Measurements from ENCODE around the gene DPYSL4.

Gene DPYSL4

DNA sequence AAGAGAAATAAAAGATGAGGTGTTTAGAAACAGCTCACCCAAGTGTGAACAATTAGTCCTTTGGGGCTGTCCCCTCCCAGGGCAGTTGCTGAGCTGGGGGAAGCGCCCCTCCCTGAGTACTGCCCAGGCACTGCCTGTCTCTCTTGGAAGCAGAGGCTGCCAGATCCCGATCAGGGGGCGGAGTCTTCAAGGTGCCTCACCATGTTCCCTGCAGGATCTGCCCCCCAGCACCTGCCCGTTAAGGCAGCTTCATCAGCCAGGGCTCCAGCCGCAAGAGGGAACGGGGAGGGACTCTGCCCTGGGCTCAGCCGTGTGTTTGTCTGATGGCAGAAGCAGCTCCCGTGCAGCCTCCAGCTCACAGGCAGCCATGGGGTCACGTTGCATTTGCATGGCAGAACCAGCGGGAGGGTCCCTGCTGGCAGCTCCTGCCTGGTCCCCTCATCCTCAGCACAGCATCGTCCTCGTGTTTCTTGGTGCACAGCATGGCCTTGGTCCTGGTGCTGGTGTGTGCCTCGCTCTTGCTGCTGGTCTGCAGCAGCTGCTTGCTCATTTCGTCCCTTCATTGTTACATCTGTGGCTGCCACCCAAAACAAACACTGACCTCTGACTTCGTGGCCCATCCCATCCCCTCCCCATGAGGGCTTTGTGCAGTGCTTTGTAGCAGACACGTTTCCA lies 10.7 kb upstream of the DPYSL4 start:
- Histone ChIP-seq H3K4me1 (ENCODE audit: insufficient read depth, low read length) (peaks cover 8% of the 10 kb centered on the region; the same call in 1 of the 2 replicates), H3K9me3 (ENCODE audit: insufficient read depth, low read depth, low read length) (no peaks in the 10 kb centered on the region), H3K9ac (ENCODE audit: low read depth, low read length) (no peak overlapping the region), H3K36me3 (ENCODE audit: insufficient read depth, low read length) (no peaks in the 10 kb centered on the region), H3K27me3 (ENCODE audit: insufficient read depth, low read length) (peaks cover 19% of the 10 kb centered on the region), H3K4me3 (ENCODE audit: low read length) (peak overlapping the region; percentile 11; the same call in 1 of the 2 replicates), H3K27ac (ENCODE audit: low read depth, low read length) (no peak overlapping the region)
- WGBS: 16% methylated on average over 16 of the region's 16 CpGs

- 80% methylated on average over 19 of the region's 19 CpGs for WGBS
- peaks cover 22% of the 10 kb centered on the region for H3K27me3 ChIP-seq (ENCODE audit: insufficient read depth, low read length)
- no peaks in the 10 kb centered on the region for H3K36me3 ChIP-seq (ENCODE audit: insufficient read depth, low read length)
- no peak overlapping the region for H3K9ac ChIP-seq (ENCODE audit: low read depth, low read length)
- H3K27ac ChIP-seq (ENCODE audit: low read depth, low read length): no peak overlapping the region
- peaks cover 8% of the 10 kb centered on the region; the same call in 1 of the 2 replicates for H3K4me1 ChIP-seq (ENCODE audit: insufficient read depth, low read length)
- H3K4me3 ChIP-seq (ENCODE audit: low read length): no peak overlapping the region
- no peaks in the 10 kb centered on the region for H3K9me3 ChIP-seq (ENCODE audit: insufficient read depth, low read depth, low read length)
These were observed 9.9 kb upstream of the DPYSL4 start for GRCh38 chr10:132176623-132177500.

- H3K9ac ChIP-seq (ENCODE audit: low read depth, low read length): no peak overlapping the region
- peaks cover 33% of the 10 kb centered on the region for H3K27me3 ChIP-seq (ENCODE audit: insufficient read depth, low read length)
- WGBS: 84% methylated on average over 6 of the region's 6 CpGs
- no peak overlapping the region for H3K4me3 ChIP-seq (ENCODE audit: low read length)
- H3K36me3 ChIP-seq (ENCODE audit: insufficient read depth, low read length): no peaks in the 10 kb centered on the region
- H3K27ac ChIP-seq (ENCODE audit: low read depth, low read length): no peak overlapping the region
- no peaks in the 10 kb centered on the region for H3K9me3 ChIP-seq (ENCODE audit: insufficient read depth, low read depth, low read length)
- H3K4me1 ChIP-seq (ENCODE audit: insufficient read depth, low read length): peaks cover 8% of the 10 kb centered on the region; the same call in 1 of the 2 replicates
These were observed 8.7 kb upstream of the DPYSL4 start for GRCh38 chr10:132178046-132178445.

DNA sequence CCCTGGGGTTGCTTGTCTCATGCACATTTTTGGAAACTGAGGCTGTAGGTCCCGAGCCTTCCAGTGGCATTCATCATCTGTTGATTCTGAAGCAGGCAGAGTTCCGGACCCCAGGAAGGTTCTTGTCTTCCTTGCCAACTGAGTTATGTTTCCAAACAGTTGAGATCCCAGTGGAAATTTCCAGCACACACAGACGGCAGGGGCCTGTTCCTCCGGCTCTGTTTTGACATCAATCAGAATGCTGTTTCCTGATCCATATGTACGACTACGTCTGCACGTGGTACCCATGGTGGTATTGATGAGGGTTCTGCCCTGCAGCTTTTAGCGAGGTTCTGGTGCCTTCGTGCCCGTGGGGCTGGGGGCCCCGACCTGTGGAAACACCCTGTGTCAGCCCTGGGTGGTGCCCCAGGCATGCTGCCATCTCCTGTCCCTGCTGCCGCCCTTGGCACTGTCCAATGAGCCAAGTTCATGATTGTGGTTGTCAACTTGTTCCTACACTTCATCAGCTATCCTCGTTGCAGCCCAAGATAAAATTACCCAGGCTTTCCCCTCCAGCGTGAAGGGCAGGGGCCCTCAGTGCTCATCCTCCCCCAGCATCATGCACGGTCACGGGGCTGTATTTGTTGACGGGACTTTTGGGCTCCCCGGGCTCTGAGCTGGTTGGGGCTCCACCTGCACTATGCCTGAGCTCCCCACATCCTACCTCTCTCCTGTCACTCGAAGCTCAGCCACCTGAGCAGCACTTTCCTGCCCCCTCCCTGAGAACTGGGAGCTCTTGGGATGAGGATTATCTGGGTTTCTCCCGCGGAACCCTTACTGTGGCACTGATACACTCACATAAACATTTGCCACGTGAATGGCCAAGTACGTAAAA lies 7.8 kb upstream of the DPYSL4 start:
- Histone ChIP-seq H3K9ac (ENCODE audit: low read depth, low read length) (no peak overlapping the region), H3K27ac (ENCODE audit: low read depth, low read length) (no peak overlapping the region), H3K4me1 (ENCODE audit: insufficient read depth, low read length) (peaks cover 8% of the 10 kb centered on the region; the same call in 1 of the 2 replicates), H3K27me3 (ENCODE audit: insufficient read depth, low read length) (peaks cover 42% of the 10 kb centered on the region), H3K9me3 (ENCODE audit: insufficient read depth, low read depth, low read length) (no peaks in the 10 kb centered on the region), H3K36me3 (ENCODE audit: insufficient read depth, low read length) (no peaks in the 10 kb centered on the region), H3K4me3 (ENCODE audit: low read length) (no peak overlapping the region)
- WGBS: 87% methylated on average over 23 of the region's 23 CpGs

- Histone ChIP-seq H3K4me3 (ENCODE audit: low read length) (no peak overlapping the region), H3K9me3 (ENCODE audit: insufficient read depth, low read depth, low read length) (no peaks in the 10 kb centered on the region), H3K27me3 (ENCODE audit: insufficient read depth, low read length) (peaks cover 50% of the 10 kb centered on the region), H3K9ac (ENCODE audit: low read depth, low read length) (no peak overlapping the region), H3K27ac (ENCODE audit: low read depth, low read length) (no peak overlapping the region), H3K4me1 (ENCODE audit: insufficient read depth, low read length) (peaks cover 8% of the 10 kb centered on the region; the same call in 1 of the 2 replicates), H3K36me3 (ENCODE audit: insufficient read depth, low read length) (no peaks in the 10 kb centered on the region)
- 90% methylated on average over 16 of the region's 16 CpGs for WGBS
These were observed 7.0 kb upstream of the DPYSL4 start for GRCh38 chr10:132179551-132180392.

GRCh38 chr10:132180736-132181135 lies 6.0 kb upstream of the DPYSL4 start:
- Histone ChIP-seq H3K9me3 (ENCODE audit: insufficient read depth, low read depth, low read length) (no peaks in the 10 kb centered on the region), H3K4me3 (ENCODE audit: low read length) (no peak overlapping the region), H3K36me3 (ENCODE audit: insufficient read depth, low read length) (no peaks in the 10 kb centered on the region), H3K27me3 (ENCODE audit: insufficient read depth, low read length) (peaks cover 60% of the 10 kb centered on the region), H3K27ac (ENCODE audit: low read depth, low read length) (no peak overlapping the region), H3K4me1 (ENCODE audit: insufficient read depth, low read length) (peaks cover 8% of the 10 kb centered on the region; the same call in 1 of the 2 replicates), H3K9ac (ENCODE audit: low read depth, low read length) (no peak overlapping the region)
- 60% methylated on average over 14 of the region's 14 CpGs for WGBS

DNA sequence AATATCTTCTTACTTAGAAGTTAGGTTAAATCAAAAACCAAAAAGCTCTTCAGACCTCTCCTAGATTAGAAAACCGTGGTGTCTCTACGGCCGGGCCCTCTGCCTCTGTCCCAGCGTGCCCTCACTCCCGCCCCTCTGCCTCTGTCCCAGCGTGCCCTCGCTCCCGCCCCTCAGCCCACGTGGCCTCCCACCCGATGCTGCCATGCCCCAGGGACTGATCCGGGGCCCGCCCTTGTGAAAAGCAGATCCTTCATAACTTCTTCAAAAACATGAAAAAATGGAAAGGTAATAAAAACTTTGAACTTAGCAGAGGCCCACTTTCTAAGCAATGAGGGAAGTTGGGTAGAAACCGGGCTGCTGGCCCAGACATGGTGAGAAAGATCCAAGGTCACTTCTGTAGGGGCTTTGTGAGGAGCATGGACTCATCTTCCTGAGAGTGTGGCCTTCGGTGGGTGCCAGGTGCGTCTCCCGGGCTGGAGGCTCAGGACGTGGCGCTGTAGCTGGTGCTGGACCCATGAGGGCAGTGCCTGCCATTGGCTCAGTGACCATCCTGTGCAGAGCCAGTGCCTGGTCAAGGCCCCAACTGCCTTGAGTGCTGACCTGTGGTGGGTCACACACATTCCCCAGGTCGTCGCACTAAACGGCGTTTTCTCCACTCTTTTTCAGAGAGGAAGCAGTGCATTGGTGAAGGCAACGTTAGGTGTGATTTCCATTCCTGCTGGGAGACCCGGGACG lies 4.9 kb upstream of the DPYSL4 start:
- Histone ChIP-seq H3K9me3 (ENCODE audit: insufficient read depth, low read depth, low read length) (no peaks in the 10 kb centered on the region), H3K27ac (ENCODE audit: low read depth, low read length) (no peak overlapping the region), H3K27me3 (ENCODE audit: insufficient read depth, low read length) (peaks cover 59% of the 10 kb centered on the region), H3K9ac (ENCODE audit: low read depth, low read length) (no peak overlapping the region), H3K36me3 (ENCODE audit: insufficient read depth, low read length) (no peaks in the 10 kb centered on the region), H3K4me1 (ENCODE audit: insufficient read depth, low read length) (no peaks in the 10 kb centered on the region), H3K4me3 (ENCODE audit: low read length) (no peak overlapping the region)
- 75% methylated on average over 23 of the region's 25 CpGs for WGBS

DNA sequence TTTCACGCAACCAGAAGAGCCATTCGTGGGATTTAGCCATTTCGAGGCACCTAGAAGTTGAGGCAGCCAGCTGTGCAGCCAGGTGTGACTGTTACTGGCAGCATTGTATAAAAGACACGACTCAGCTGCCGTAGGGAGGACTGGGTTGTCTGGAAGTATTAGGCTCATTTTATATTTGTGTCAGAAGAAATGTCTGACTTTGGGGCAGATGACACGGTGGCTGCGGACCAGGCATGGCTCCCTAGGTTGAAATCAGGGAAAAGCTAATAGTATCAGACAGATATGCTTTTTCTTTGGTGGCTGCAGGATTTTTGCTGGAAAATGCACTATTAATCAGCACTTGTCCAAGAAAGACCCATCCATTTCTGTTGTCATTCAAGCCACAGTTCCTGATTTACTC lies 4.2 kb upstream of the DPYSL4 start:
- WGBS: 89% methylated on average over 7 of the region's 7 CpGs
- Histone ChIP-seq H3K36me3 (ENCODE audit: insufficient read depth, low read length) (no peaks in the 10 kb centered on the region), H3K4me1 (ENCODE audit: insufficient read depth, low read length) (no peaks in the 10 kb centered on the region), H3K9ac (ENCODE audit: low read depth, low read length) (no peak overlapping the region), H3K27me3 (ENCODE audit: insufficient read depth, low read length) (peaks cover 59% of the 10 kb centered on the region), H3K4me3 (ENCODE audit: low read length) (no peak overlapping the region), H3K9me3 (ENCODE audit: insufficient read depth, low read depth, low read length) (no peaks in the 10 kb centered on the region), H3K27ac (ENCODE audit: low read depth, low read length) (no peak overlapping the region)

- H3K4me3 ChIP-seq (ENCODE audit: low read length): no peak overlapping the region
- H3K9ac ChIP-seq (ENCODE audit: low read depth, low read length): no peak overlapping the region
- H3K9me3 ChIP-seq (ENCODE audit: insufficient read depth, low read depth, low read length): no peaks in the 10 kb centered on the region
- H3K27ac ChIP-seq (ENCODE audit: low read depth, low read length): no peak overlapping the region
- 89% methylated on average over 8 of the region's 8 CpGs for WGBS
- H3K27me3 ChIP-seq (ENCODE audit: insufficient read depth, low read length): peaks cover 61% of the 10 kb centered on the region
- no peaks in the 10 kb centered on the region for H3K36me3 ChIP-seq (ENCODE audit: insufficient read depth, low read length)
- H3K4me1 ChIP-seq (ENCODE audit: insufficient read depth, low read length): no peaks in the 10 kb centered on the region
These were observed 3.7 kb upstream of the DPYSL4 start for GRCh38 chr10:132183046-132183445.

Measured in HUES64 (cell line).